ENCODE results near the gene BMP8A.

The BMP8A gene

DNA sequence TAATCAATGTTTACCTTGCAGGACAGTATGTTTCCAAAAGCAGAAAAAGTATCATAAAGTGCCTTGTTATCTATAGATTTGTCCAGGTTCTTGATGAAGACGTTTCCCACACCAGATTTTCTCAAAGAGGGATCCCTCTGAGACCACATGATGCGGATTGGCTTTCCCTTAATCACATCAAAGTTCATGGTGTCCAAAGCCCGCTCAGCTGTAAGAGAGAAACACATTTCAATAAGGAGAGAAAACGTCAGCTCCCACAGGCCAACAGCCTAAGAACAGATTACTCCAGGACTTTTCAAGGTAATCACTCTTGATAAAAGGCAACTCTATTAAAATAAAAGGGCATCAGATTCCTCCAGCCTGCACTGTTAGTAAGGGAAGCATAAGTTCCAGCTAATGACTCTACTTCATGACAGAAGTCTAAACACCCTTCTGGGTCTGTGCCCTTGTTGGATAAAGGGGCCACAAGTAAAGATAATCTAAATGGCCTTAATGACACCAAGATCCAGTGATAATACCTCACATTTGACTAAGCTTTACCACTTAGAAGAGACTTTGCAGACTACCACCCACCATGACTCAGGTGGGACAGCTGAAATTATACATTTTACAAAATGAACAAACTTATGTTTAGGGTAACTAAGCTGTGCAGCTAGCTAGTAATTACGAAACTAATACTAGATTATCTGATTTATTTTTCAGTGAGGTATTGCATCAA is 81.1 kb downstream of the BMP8A start:
- Histone ChIP-seq H3K27ac (ENCODE audit: low read depth, low read length) (no peak overlapping the region), H3K27me3 (ENCODE audit: insufficient read depth, low read length) (no peaks in the 10 kb centered on the region), H3K36me3 (ENCODE audit: insufficient read depth, low read length) (peaks cover 55% of the 10 kb centered on the region), H3K4me1 (ENCODE audit: control insufficient read depth, insufficient read depth, low read length, unreplicated experiment) (peaks cover 22% of the 10 kb centered on the region), H3K4me3 (ENCODE audit: low read depth, low read length) (peak overlapping the region; percentile 98), H2AFZ (ENCODE audit: low read length, unreplicated experiment) (no peak overlapping the region), H3K79me2 (ENCODE audit: control insufficient read depth, insufficient read depth, low read length, unreplicated experiment) (peaks cover 78% of the 10 kb centered on the region)

DNA sequence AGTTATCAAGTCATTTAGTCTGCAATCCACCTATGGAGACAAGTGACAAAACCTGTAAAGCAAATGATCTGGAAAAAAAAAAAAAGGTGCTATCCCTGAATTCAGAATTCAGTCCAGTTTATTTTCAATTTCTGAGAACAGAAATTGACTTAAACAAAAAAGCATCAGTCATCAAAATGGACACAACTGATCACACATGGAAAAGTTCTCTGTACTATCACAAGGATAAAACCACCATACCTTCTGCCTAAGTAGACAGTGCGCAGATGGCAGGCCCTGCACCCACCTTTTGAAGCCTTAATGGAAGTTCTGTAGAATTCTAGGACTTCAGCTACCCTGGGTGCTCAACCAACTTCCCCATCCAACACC is 81.6 kb downstream of the BMP8A start:
- peak overlapping the region; percentile 98 for H3K4me3 ChIP-seq (ENCODE audit: low read depth, low read length)
- no peaks in the 10 kb centered on the region for H3K27me3 ChIP-seq (ENCODE audit: insufficient read depth, low read length)
- H2AFZ ChIP-seq (ENCODE audit: low read length, unreplicated experiment), result no peak overlapping the region
- peaks cover 52% of the 10 kb centered on the region for H3K36me3 ChIP-seq (ENCODE audit: insufficient read depth, low read length)
- no peak overlapping the region for H3K27ac ChIP-seq (ENCODE audit: low read depth, low read length)
- H3K4me1 ChIP-seq (ENCODE audit: control insufficient read depth, insufficient read depth, low read length, unreplicated experiment), result peaks cover 22% of the 10 kb centered on the region
- peaks cover 75% of the 10 kb centered on the region for H3K79me2 ChIP-seq (ENCODE audit: control insufficient read depth, insufficient read depth, low read length, unreplicated experiment)

DNA sequence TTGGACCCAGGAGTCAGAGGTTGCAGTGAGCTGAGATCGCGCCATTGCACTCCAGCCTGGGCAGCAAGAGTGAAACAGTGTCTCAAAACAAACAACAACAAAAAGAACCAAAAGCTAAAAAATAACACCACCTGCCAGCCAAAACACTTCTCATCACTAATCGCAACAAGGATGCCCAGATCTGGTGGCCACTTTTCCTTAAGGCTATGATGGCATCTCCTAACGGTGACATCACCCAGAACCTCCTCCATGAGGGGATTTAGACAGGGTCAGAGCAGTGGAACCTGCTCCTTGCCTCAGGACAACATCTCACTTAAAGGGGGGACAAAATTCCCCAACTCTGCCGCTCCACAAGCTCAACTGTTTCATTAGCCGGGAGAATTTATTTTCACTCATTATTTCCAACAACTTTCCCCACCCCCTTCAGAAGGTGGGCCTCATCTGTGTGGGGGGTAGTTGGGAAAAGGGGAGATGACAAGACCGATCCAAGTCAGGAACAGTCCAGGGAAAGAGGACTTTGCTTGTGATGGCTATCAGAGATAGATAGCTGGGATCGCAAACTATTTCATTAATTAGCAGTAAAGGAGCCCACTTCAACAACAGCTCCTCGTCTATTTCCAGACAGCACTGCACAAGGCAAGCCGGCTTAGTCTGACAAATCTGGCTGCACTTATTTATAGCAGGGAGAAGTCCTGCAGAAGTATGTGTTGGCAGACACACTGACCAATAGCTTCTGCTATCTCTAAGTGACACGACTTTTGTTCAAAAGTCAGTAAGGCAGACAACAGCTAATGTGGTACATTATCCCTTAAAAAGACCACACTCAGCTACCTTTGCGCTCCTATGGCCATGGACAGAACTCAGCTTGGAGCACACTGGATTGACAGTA is 82.5 kb downstream of the BMP8A start:
- peaks cover 44% of the 10 kb centered on the region for H3K36me3 ChIP-seq (ENCODE audit: insufficient read depth, low read length)
- peak overlapping the region; percentile 98 for H3K4me3 ChIP-seq (ENCODE audit: low read depth, low read length)
- peaks cover 22% of the 10 kb centered on the region for H3K4me1 ChIP-seq (ENCODE audit: control insufficient read depth, insufficient read depth, low read length, unreplicated experiment)
- H3K27me3 ChIP-seq (ENCODE audit: insufficient read depth, low read length), result no peaks in the 10 kb centered on the region
- no peak overlapping the region for H3K27ac ChIP-seq (ENCODE audit: low read depth, low read length)
- no peak overlapping the region for H2AFZ ChIP-seq (ENCODE audit: low read length, unreplicated experiment)
- H3K79me2 ChIP-seq (ENCODE audit: control insufficient read depth, insufficient read depth, low read length, unreplicated experiment), result peaks cover 70% of the 10 kb centered on the region

DNA sequence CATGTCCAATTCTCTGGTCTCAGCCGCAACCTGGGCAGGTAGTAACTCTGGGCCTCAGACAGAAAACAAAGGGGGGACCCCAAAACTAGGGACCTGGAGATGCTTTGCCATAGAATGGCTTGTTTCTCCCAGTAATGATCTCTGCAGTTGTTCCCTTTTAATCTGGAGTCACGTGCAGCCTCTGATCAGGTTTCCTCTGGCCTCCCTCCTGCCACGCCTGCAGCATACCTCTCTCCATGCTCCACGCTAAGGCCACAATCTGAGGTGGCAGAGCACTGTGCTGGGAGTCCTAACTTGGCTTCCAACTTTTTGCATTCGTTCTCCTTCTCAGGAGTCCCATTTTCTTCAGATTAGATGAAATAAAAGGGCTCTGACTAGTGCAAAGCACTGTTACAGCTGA is 83.2 kb downstream of the BMP8A start:
- H3K4me3 ChIP-seq (ENCODE audit: low read depth, low read length), result peak overlapping the region; percentile 98
- peaks cover 37% of the 10 kb centered on the region for H3K36me3 ChIP-seq (ENCODE audit: insufficient read depth, low read length)
- peaks cover 70% of the 10 kb centered on the region for H3K79me2 ChIP-seq (ENCODE audit: control insufficient read depth, insufficient read depth, low read length, unreplicated experiment)
- no peaks in the 10 kb centered on the region for H3K27me3 ChIP-seq (ENCODE audit: insufficient read depth, low read length)
- H3K4me1 ChIP-seq (ENCODE audit: control insufficient read depth, insufficient read depth, low read length, unreplicated experiment), result peaks cover 22% of the 10 kb centered on the region
- H2AFZ ChIP-seq (ENCODE audit: low read length, unreplicated experiment), result no peak overlapping the region
- peak overlapping the region; percentile 67; the same call in 1 of the 2 replicates for H3K27ac ChIP-seq (ENCODE audit: low read depth, low read length)
